Islet of Langerhans (tissue), 1 donor: ENCODE measurements around the gene LYPD1.

ENCODE experiments used
- FAIRE-seq: peaks from one replicate; lab custom pipeline; 2011; peaks lifted over from hg19 to GRCh38; lab: Jason Lieb, UNC

The LYPD1 gene

GRCh38 chr2:132632000-132632649 is 37.9 kb downstream of the LYPD1 start:
- no peak for FAIRE-seq

GRCh38 chr2:132627536-132627935 is 42.5 kb downstream of the LYPD1 start:
- FAIRE-seq = no peak

DNA sequence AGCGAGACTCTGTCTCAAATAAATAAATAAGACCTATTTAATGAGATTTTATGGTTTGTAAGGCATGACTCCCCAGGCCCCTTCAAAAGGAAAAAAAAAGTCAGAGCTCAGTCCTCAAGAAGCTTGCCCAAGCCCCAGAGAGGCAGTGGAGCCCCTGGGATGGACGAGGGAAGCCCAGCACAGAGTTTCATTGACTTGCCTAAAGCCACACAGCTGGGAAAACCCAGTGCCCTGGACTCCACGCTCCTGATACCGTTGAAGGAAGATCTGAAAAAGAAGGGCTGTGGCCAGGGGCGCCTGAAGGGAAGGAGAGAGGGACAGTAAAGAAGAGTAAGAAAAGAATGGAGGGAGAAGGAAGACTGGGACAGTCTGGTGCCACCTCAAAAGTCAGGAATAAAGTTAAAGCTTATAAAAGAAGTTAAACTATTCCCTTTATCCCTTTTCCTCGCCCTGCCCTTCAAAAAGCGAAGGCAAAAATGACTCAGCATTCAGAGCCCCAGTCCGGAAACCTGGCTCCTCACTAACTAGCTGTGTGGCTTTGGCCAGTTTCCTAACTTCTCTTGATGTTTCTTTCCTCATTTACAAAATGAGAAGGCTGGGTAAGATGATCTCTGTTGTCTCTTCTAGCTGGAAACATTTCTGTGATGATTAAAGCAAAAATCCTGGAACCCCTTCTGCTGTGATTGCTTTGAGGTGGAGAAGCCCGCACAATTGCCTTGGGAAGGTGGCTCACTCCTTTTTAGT is 46.7 kb downstream of the LYPD1 start:
- no peak for FAIRE-seq

DNA sequence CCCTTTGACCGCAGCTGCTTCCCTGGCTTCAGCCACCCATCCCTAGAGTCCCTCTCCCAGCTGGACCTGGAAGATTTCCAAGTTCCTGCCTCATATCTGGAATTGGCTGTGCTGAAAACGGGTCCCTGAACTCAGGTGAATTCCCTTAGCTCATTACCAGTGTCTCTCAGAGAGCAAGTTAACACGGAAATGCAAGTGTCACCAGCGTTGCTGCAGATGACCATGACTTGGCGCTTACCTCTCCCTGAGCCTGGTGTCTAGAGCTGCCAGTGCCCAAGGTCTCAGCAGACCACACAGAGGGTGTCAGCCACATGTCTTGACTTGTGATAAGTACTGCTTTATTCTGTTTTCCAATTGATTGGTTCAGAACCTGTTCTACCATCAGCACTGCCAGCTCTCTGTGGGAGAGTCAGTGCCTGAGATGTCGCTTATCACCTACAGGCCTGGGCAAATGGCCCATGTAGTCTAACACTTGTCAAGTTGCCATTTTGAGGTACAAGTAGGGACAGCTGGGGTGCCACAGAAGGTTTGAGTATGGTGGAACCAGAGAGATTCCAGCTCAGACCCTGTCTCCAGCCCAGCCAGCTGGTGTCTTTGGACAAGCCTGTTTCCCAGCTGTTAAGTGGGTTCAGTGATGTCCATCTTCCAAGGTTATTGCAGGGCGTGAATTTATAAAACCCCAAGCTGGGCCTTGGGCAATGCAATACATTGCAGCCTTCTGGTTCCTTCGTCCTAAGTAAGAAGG is 48.7 kb downstream of the LYPD1 start:
- no peak for FAIRE-seq

DNA sequence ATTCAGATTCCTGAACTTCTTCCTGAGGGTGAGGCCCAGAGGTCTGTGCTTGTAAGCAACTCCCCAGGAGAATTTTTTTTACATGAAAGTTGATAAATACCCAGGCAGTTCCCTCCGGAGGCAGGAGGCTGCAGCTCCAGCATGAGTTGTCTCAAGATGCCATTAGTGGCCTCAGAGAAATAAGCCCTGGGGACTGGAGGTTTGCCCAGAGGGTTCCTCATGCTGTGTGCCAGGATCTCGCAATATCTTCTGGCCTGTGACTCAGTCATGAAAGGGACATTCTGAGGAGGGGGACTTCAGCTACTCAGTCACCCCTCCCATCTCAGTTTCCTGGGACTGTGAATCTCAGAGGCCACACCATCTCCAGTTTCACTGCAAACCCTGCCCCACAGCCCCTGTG is 49.9 kb downstream of the LYPD1 start:
- no peak for FAIRE-seq

- no peak for FAIRE-seq
Measured at GRCh38 chr2:132618734-132619133, 51.3 kb downstream of the LYPD1 start.

DNA sequence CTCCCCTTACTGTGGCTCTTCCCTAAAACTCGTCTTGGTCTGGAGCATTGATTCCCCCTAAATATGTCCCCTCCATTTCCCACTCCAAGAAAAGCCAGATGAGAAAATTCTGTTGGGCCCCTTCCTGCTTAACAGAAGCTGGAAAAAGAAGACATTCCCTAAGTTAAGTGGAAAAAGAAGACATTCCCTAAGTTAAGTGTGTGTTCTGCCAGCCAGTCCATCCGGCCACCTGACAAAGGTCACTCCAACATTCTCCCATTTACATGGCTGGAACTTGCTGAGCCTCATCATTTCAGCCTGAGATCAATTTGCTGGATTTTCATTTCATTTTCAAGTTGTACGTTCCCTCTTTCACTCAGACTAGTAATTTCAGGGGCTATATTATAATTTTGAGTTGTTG is 52.0 kb downstream of the LYPD1 start:
- no peak for FAIRE-seq

GRCh38 chr2:132615329-132616085 is 54.5 kb downstream of the LYPD1 start:
- no peak for FAIRE-seq

GRCh38 chr2:132611719-132612118 is 58.3 kb downstream of the LYPD1 start:
- no peak for FAIRE-seq

DNA sequence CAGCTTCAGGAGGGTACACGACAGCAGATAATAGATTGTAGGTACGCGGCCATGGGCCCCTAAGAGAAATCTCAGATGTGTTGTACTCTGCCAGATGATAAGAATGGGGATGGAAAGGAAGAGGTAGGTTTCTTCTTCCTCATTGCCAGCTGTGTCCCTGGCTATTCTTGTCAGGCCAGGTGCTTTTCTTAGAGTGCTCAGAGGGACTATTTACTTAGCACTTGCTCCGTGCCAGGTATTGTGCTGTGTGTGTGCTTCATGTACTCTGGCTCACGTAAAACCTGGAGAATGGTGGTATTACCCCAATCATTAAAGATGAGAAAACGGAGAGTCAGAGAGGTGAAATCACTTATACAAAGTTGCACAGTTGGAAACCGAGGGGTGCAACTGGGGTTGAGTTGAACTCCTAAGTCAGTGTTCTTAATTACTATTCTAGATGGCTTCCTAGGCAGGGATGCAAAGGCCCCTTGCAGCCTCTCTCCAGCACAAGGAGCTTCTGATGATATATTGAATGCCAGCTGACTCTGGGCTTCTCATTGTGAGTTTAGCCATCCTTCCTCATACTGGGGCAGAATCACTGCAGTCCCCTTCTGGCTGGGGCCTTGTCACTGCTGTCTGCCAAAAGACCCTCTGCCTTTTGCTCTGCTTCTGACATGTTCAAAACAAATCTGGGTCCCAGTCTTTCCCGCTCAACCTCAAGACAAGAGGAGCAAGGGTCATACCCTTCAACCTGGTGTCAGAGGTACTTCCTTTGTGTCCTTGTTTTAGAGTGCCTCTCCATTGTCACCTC is 60.7 kb downstream of the LYPD1 start:
- no peak for FAIRE-seq

DNA sequence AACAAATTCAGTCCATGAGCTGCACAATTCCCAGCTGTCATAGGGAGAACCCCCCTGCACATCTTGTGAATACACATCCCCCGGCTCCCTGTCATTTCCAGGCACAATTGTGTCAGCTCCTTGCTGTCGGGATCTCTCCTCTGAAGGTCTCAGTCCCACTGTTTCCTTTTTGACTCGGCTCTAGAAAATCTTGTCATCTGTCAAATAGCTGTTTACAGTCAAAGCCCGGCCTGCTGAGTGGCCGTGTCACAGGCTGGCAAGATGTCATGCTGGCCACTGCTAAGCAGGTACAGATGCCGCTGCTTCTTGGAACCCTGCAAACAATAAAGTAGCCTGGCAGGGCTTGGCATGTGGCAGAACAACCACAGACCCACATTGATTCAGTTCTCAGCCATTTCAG is 61.7 kb downstream of the LYPD1 start:
- no peak for FAIRE-seq

GRCh38 chr2:132607426-132608090 is 62.4 kb downstream of the LYPD1 start:
- no peak for FAIRE-seq

GRCh38 chr2:132606649-132607048 is 63.4 kb downstream of the LYPD1 start:
- FAIRE-seq = no peak

DNA sequence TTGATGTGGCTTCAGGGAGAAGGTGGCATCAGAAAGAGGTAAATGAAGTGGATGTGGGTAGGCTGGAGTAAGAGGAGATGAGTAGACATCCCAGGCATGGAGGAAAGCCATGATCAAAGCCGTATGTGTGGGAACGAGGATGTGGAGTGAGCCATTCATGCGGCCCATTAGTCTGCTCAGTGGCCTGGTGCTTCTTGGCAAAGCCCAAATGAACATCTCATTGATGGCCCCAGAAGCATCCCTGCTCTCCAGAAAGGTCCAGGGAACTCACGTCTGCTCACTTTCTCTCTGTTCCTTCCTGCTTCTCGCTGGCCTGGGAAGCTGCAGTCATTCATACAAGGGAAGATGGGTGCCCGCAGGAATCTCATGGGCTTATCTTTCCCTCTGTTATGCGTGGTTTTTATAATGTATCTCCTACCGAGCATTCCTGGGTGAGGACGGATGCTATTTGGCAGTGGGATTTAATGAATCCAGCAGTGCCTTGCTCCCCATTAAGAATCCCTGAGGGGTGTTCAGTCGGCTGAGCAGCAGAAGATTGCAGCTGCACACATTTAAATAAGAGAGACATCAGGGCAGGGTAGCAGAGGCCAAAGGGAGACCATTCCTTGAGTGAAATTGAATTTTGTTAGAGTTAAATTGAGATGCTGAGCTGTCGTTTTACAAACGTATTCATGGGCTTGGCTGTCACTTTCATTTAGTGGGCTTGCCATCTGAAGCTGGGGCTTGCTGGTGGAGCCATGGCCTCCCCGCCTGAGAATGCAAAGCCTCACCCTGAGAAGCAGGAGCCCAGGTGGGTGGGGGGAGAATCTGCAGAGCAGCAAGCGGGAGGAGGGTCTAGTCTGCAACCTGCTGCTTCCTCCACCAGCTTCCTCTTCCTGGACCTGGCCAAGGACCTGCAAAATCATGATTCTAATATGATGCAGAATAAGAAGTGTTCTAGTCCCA is 64.5 kb downstream of the LYPD1 start:
- FAIRE-seq = no peak

DNA sequence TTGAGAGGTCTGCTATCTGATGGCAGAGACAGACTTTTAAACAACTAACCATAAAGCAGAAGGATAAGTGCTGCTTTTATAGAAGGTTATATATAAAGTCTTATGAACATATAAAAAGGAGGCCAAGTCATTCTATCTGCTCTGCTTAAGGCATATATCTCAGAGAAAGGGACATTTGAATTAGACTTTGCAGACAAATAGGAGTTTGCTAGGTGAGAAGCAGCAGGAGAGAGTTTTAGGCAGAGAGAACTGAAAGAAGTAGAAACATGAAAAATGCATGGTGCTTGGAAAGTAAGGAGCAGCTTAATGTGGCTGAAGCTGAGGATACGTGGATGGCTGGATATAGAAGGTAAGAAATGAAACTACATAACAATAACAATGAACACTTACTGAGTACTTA is 65.4 kb downstream of the LYPD1 start:
- FAIRE-seq = no peak

DNA sequence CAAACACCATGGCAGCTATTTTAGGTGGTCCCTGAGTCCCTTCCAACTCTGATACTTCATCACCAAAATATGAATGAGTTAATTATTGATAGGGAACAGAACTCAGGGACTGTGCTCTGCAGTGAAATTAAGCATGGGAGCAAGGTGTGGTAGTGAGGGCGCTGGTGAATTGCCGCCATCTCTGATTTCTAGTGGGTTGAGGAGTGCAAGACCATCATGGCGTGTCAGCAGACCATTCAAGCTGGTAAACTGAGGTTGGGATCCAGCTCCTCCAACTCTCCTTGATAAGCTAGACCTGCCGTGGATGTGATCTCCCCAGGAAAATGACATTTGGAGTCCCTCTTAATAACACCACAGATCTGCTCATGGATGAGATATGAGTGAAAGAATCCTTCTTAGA is 70.4 kb downstream of the LYPD1 start:
- FAIRE-seq = no peak

- FAIRE-seq = no peak
Measured at GRCh38 chr2:132598536-132598935, 71.5 kb downstream of the LYPD1 start.

DNA sequence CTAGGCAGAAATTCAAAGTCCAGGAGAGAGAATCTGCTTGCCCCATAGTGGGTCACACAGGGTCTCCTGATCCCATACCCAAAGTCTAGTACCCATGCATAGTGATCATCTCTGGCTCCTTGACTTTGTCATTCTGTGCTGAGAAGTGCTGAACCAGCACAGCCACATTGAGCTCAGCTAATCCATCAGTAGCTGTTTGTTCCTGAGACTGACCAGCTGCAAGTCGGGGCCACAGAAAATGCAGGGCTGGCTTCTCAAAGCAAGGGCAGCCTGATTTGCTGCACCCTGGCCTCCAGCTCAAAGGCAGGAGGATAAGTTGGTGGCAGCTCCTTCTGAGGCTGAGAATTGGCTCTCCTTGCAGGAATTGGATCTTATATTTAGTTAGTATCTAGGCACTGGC is 72.2 kb downstream of the LYPD1 start:
- FAIRE-seq = no peak

- FAIRE-seq = no peak
Measured at GRCh38 chr2:132597166-132597565, 72.8 kb downstream of the LYPD1 start.

DNA sequence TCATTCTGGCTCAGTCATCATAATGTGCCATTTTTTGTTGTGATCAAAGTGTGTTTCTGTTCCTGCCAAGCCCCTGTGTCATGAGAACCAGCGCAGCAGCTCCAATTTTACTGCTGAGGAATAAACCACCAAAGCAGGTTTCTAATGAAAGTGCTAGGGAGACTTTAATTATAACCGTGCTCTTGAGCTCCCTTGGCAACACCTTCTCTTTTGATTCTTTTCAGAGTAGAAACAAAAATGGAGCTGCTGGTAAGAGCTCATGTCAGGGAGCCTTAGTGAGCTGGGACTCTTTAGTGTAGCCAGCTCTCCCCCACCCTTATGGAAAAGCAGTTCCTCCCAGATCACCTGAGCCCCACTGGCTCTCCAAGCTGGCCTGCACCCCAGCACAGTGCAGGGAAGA is 74.3 kb downstream of the LYPD1 start:
- no peak for FAIRE-seq
